ENCODE results near the gene DCTN3. TPM values are rescaled to one million over a fixed set of nuclear protein-coding genes. Genes with fewer than 3 reads are reported as not detected.

The DCTN3 gene
- total and polyA plus RNA-seq, 12 donors, result 46.6 to 163 (median 95.3) TPM

- WGBS, 4 donors, result 72 to 83% (median 78%) methylated on average over 3 of the region's 3 CpGs
Measured at GRCh38 chr9:34634551-34635248, 14.4 kb upstream of the DCTN3 start.

GRCh38 chr9:34633851-34634550, 13.7 kb upstream of the DCTN3 start:
- Histone ChIP-seq H3K4me1 (replicated peaks in 1 of 2) (peaks cover 20 to 30% of the 10 kb centered on the region in 2 donors), H3K4me3 (no peak overlapping the region), H3K27ac (no peak overlapping the region), H3K9me3 (replicated peaks in 1 of 3) (no peaks in the 10 kb centered on the region), H3K27me3 (peaks cover 7% of the 10 kb centered on the region), H3K36me3 (replicated peaks in 1 of 2) (peaks cover 0 to 6% of the 10 kb centered on the region in 2 donors)
- peak; percentile 61 to 83 (median 70) for DNase-seq
- peak; percentile 71 to 85 (median 79) for TF ChIP-seq CTCF (IDR thresholded peaks at IDR 0.05)
- TF ChIP-seq POLR2A (IDR thresholded peaks at IDR 0.05), result no peak
- 18 to 21% (median 19%) methylated on average over 3 of the region's 3 CpGs for WGBS, 4 donors
- intact Hi-C loops (cut with DNase I), result no loop called here

More at GRCh38 chr9:34634551-34635248, 14.4 kb upstream of the DCTN3 start:
- Histone ChIP-seq H3K9me3 (replicated peaks in 1 of 3) (no peaks in the 10 kb centered on the region), H3K27me3 (no peaks in the 10 kb centered on the region), H3K4me3 (no peak overlapping the region), H3K36me3 (replicated peaks in 1 of 2) (peaks cover 0 to 6% of the 10 kb centered on the region in 2 donors), H3K4me1 (replicated peaks in 1 of 2) (peaks cover 19 to 26% of the 10 kb centered on the region in 2 donors), H3K27ac (no peak overlapping the region)
- intact Hi-C loops (cut with DNase I), result no loop called here
- TF ChIP-seq POLR2A (IDR thresholded peaks at IDR 0.05), result no peak
- no peak for DNase-seq

GRCh38 chr9:34633166-34633565, 12.9 kb upstream of the DCTN3 start:
- WGBS, 4 donors, result 51 to 63% (median 59%) methylated on average over 5 of the region's 5 CpGs
- peaks cover 19 to 28% of the 10 kb centered on the region in 2 donors for H3K4me1 ChIP-seq (replicated peaks in 1 of 2)
- TF ChIP-seq CTCF (IDR thresholded peaks at IDR 0.05) (no peak), POLR2A (IDR thresholded peaks at IDR 0.05) (no peak)
- no peak for DNase-seq
- no peak overlapping the region for H3K27ac ChIP-seq
- peaks cover 11% of the 10 kb centered on the region for H3K27me3 ChIP-seq
- H3K36me3 ChIP-seq (replicated peaks in 1 of 2), result peaks cover 0 to 6% of the 10 kb centered on the region in 2 donors
- no peaks in the 10 kb centered on the region for H3K9me3 ChIP-seq (replicated peaks in 1 of 3)
- H3K4me3 ChIP-seq, result no peak overlapping the region
- intact Hi-C loops (cut with DNase I), result no loop called here

- H3K27me3 ChIP-seq, result peaks cover 36% of the 10 kb centered on the region
Measured at GRCh38 chr9:34630402-34631154, 10.3 kb upstream of the DCTN3 start.

More at GRCh38 chr9:34630402-34631154, 10.3 kb upstream of the DCTN3 start:
- intact Hi-C loops (cut with DNase I), result no loop called here
- Histone ChIP-seq H3K36me3 (replicated peaks in 1 of 2) (peaks cover 0 to 6% of the 10 kb centered on the region in 2 donors), H3K4me3 (no peak overlapping the region), H3K27ac (no peak overlapping the region), H3K9me3 (replicated peaks in 1 of 3) (no peaks in the 10 kb centered on the region), H3K4me1 (replicated peaks in 1 of 2) (peaks cover 7 to 11% of the 10 kb centered on the region in 2 donors)
- WGBS, 4 donors, result 33 to 51% (median 39%) methylated on average over 4 to 5 of the region's 5 CpGs
- TF ChIP-seq POLR2A (IDR thresholded peaks at IDR 0.05) (no peak), CTCF (IDR thresholded peaks at IDR 0.05) (no peak)
- DNase-seq, result no peak
